Limb (tissue), 2 donors: Measurements from ENCODE around the gene GEMIN2.
"Not testable (repeated sequence)": the region's sequence is repeated elsewhere in the genome, so short reads cannot be mapped to it uniquely, and the experiment has no call there.

ENCODE experiments used
- DNase-seq, 2 donors: peaks; one replicate each; pipeline ENCODE4 v3.0.0-alpha.2; 2016; ENCODE audit errors: extremely low spot score in 2 of 2

The GEMIN2 gene, protein sequence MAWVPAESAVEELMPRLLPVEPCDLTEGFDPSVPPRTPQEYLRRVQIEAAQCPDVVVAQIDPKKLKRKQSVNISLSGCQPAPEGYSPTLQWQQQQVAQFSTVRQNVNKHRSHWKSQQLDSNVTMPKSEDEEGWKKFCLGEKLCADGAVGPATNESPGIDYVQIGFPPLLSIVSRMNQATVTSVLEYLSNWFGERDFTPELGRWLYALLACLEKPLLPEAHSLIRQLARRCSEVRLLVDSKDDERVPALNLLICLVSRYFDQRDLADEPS

DNA sequence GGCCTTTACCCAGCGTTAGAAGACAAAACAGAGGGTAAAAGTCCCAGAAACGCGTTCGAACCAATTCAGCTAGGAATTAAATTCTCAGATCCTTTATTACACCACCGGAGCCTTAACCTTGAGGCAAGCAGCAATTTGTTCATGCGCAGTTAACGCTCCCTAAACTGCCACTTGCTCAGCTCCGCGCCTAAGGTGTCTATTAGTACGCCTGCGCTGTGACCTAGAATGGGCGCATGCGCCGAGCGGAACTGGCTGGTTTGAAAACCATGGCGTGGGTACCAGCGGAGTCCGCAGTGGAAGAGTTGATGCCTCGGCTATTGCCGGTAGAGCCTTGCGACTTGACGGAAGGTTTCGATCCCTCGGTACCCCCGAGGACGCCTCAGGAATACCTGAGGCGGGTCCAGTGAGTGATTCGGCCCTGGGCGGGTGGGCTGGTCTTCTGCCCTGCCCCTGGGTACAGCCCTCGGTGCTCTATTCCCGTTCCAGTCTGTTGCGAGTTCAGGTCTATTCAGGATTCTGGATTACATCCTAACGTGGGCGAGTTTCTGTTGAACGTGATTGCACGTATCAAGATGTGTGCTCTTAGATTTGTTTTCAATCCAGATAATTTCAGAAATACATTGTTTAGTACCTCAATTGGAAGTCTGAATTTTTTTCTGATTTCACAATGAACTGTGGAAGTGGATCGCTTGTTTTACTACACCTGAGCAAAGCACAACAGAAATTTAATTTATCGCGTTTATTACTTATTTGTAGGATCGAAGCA is at the start of gene GEMIN2:
Gene GEMIN2, plus strand, starts transcription at position 251 of the 766 bp plus-strand sequence. Its CDS starts 16 bp downstream, at position 267.
- DNase-seq: peak; percentile 90 to 97

- not testable (repeated sequence) for DNase-seq
These were observed 44.8 kb upstream of the GEMIN2 start for GRCh38 chr14:39069169-39069805.

GRCh38 chr14:39069923-39070322 is 44.2 kb upstream of the GEMIN2 start:
- DNase-seq: no peak

DNA sequence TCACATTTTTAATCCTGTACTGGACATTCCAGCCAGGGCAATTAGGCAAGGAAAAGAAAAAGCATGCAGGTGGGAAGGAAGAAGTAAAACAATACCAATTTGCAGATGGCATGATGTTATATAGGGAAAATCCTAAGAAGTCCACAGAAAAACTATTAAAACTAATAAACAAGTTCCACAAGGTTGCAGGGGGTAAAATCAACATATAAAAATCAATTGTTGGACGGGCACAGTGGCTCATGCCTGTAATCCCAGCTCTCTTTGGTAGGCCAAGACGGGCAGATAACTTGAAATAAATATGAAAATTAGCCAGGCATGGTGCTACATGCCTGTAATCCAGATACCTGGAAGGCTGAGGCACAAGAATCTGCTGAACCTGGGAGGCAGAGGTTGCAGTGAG is 43.0 kb upstream of the GEMIN2 start:
- no peak for DNase-seq

GRCh38 chr14:39080886-39081285 is 33.2 kb upstream of the GEMIN2 start:
- no peak for DNase-seq

- no peak for DNase-seq
These were observed 31.0 kb upstream of the GEMIN2 start for GRCh38 chr14:39083127-39083526.

DNA sequence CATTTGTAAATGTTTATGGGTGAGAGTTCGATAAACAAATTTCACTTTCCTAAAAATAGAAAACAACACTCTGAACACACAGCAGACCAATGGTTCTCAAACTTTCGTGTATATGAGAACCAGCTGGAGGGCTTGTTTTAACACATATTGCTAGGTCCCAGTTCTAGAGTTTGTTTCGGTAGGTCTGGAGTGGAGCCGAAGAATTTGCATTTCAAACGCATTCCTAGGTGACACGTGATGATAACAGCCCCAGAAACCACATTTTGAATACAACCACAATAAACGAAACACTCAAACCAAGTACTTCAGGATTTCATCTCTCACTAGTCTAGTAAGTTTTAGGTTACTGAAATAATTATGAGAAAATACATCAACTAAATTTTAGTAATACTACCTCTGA is 28.2 kb upstream of the GEMIN2 start:
- DNase-seq: no peak

DNA sequence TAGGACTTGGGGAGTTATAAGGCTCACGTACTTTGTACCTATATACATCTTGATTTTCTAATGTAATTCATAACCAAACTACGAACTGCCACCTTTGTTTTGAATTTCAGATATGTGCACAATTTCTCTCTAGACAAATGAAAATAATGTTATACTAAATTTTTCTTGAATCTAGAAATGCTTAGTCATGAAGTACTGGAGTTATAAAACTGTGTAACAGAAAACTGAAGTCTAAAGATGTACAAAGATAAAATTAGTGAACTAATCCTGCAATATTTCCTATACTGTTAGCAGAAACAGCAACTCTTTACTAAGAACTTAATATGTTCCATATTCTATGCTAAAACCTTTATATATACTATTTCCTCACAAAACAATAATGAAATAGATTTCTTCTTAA is 26.6 kb upstream of the GEMIN2 start:
- DNase-seq: no peak

DNA sequence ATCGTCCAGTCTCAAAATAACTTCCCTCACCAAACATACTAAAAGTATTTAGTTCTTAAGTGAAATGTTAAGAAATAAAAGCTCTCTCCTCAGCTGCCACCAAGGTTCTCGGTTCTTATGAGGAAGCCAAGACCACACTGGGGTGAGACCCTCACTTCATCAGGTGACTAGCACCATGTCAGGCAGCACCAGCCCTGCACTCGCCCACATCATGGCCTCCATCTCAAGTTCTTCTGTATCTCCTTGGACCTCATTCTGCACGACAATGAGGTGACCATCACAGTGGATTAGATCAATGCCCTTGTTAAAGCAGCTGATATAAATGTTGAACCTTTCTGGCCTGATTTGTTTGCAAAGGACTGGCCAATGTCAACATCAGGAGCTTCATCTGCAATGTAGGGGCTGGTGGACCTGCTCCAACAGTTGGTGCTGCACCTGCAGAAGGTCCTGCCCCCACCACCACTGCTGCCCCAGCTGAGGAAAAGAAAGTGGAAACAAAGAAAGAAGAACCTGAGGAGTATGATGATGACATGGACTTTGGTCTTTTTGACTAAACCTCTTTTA is 23.5 kb upstream of the GEMIN2 start:
- no peak for DNase-seq

DNA sequence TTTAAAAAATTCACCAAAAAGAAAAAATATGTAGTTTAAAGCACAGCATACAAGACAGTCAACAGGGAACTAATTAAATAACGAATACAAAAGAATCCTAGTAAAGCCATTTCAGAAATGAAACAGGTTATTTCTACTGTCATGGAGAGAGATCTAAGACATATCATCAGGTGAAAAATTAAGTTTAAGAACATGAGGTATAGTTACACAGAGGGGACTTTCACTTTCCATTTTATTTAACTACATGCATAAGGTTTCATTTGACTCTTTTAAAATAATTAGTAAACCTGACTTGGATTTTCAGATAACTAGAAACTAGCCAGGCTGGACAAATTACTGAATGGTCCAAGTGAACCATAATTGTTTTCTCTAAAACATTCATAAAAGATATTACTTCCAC is 22.4 kb upstream of the GEMIN2 start:
- no peak for DNase-seq

- DNase-seq: no peak
These were observed 19.6 kb upstream of the GEMIN2 start for GRCh38 chr14:39094515-39094914.

GRCh38 chr14:39097159-39097558 is 17.0 kb upstream of the GEMIN2 start:
- no peak for DNase-seq

GRCh38 chr14:39099215-39099614 is 14.9 kb upstream of the GEMIN2 start:
- not testable (repeated sequence) for DNase-seq

- DNase-seq: no peak
These were observed 14.4 kb upstream of the GEMIN2 start for GRCh38 chr14:39099748-39100147.

GRCh38 chr14:39102265-39102968 is 11.7 kb upstream of the GEMIN2 start:
- peak in 1 of 2 donors; percentile 35 for DNase-seq

DNA sequence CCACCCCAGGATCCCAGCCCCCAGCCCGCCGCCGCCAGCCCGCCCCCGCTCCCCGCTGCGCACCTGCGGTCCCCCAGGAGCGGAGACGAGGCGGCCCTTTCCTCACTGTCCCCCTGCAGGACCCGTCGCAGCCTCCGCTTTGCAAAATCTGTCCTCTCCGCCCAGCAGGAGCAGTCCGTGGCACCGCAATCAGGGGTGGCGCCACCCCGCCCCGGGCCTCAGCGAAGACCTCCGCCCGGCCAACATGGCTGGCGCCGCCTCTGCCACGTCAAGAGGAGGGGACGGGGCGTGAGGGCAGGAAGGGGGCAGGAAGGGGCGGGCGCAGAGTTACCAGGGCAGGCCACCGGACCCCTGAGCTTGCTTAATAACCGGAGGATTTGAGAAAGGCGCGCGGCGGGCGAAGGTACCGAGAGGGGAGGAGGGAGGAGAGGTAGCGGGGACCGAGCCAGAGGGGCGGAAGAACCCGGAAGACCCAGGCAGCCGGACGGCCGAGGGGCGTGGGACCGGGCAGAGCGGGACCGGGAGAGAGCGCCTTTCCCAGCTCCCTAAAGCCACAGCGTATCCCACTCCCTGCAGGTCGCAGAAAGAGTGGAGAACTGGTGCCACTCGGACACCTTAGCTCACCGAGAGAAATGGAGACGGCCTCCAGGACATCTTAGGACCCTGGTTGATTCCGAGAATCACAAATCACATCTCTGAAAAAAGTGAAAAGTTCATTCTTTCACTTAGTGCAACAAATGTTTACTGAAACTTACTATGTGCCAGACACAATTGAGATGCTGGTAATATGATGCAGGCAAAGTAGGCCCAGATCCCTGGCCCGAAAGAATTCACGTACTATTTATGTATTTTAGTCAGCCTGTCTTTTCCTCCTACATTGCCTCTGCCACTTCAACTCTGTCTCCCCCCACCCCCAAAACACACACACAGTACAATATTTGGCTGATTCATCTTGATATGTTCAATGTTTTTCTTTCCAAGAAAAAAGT is 10.9 kb upstream of the GEMIN2 start, which contains the start of gene SEC23A:
Gene SEC23A, minus strand, starts transcription at position 267 of the 989 bp plus-strand sequence. CDS start 7,117 bp downstream, outside the sequence.
- DNase-seq: peak; percentile 87 to 93

DNA sequence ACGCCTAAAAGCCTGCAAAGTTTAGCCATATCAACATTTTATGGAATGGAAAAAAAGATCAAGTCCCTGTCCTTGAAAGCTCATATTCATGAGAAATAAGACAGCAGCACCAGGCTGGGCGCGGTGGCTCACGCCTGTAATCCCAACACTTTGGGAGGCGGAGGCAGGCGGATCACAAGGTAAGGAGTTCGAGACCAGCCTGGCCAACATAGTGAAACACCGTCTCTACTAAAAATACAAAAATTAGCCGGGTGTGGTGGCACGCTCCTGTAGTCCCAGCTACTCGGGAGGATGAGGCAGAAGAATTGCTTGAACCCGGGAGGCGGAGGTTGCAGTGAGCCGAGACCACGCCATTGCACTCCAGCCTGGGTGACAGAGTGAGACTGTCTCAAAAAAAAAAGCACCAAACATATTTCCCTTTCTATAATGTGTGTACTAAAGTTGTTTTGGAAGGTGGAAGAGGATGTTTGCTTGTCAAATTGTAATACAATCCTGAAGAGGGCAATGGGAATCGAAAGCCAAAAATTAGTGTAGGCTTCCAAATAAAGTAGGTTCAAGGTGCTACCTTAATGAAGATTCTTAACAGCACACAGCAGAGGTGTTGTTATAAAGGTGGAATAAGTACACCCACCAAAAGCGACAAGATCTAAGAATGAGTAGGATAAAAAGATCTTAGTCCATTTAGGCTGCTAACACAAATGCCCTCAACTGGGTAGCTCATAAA is 9.9 kb upstream of the GEMIN2 start:
- not testable (repeated sequence) for DNase-seq

GRCh38 chr14:39107591-39107996 is 6.5 kb upstream of the GEMIN2 start:
- peak in 1 of 2 donors; percentile 42 for DNase-seq

DNA sequence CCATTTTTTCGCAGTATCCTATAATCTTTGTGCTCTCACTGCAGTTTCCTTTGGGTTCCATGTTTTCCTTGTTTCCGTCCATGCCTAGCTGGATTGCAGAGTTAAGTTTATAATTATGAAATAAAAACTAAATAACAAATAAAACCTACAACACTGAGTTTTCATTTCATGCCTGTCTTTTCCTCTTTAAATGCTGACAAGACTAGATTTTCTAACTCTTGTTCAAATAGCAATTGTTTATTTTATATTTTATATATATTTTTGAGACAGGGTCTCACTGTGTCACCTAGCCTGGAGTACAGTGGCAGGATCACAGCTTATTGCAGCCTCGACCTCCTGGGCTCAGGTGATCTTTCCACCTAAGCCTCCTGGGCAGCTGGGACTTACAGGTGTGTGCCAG is 5.3 kb upstream of the GEMIN2 start:
- no peak for DNase-seq
